Esophagus muscularis mucosa (tissue), 3 donors: ENCODE measurements around the gene PCDHGB3.
"Not testable (repeated sequence)": the region's sequence is repeated elsewhere in the genome, so short reads cannot be mapped to it uniquely, and the experiment has no call there.

Experiments used
- POLR2AphosphoS5 ChIP-seq, 2 donors: sonication (generic); formaldehyde crosslinking; IDR thresholded peaks; one replicate each; pipeline ENCODE4 v1.6.1; 2017; ENCODE audit warnings: antibody characterized with exemption in 2 of 2
- TF ChIP-seq, protein P1 (sequence below), 3 experiments: fragments of 200-600 bp in 2 of 3; fragments of 450-650 bp in 1 of 3; sonication (generic) in 2 of 3; IDR thresholded peaks; one replicate each; pipeline ENCODE4 v1.5.1; 2017 to 2019; ENCODE audit warnings: antibody characterized with exemption in 3 of 3, mild to moderate bottlenecking in 2 of 3, moderate library complexity in 1 of 3

GRCh38 chr5:141340781-141341354, 29.2 kb upstream of the PCDHGB3 start:
- TF ChIP-seq POLR2AphosphoS5 (IDR thresholded peaks at IDR 0.05), result not testable (repeated sequence)
- TF ChIP-seq, protein P1, sequence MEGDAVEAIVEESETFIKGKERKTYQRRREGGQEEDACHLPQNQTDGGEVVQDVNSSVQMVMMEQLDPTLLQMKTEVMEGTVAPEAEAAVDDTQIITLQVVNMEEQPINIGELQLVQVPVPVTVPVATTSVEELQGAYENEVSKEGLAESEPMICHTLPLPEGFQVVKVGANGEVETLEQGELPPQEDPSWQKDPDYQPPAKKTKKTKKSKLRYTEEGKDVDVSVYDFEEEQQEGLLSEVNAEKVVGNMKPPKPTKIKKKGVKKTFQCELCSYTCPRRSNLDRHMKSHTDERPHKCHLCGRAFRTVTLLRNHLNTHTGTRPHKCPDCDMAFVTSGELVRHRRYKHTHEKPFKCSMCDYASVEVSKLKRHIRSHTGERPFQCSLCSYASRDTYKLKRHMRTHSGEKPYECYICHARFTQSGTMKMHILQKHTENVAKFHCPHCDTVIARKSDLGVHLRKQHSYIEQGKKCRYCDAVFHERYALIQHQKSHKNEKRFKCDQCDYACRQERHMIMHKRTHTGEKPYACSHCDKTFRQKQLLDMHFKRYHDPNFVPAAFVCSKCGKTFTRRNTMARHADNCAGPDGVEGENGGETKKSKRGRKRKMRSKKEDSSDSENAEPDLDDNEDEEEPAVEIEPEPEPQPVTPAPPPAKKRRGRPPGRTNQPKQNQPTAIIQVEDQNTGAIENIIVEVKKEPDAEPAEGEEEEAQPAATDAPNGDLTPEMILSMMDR (IDR thresholded peaks at IDR 0.05), result not testable (repeated sequence)
